ENCODE results near the gene UGT1A4. TPM values are rescaled to one million over a fixed set of nuclear protein-coding genes. Genes with fewer than 3 reads are reported as not detected.
"Not testable (repeated sequence)": the region's sequence is repeated elsewhere in the genome, so short reads cannot be mapped to it uniquely, and the experiment has no call there.

The UGT1A4 gene
- total RNA-seq, 1 donor from 2014 or later, result 0.98 TPM

- intact Hi-C loops (cut with DNase I), result no loop called here
Observed at GRCh38 chr2:233740870-233741269, 22.3 kb downstream of the UGT1A4 start.

DNA sequence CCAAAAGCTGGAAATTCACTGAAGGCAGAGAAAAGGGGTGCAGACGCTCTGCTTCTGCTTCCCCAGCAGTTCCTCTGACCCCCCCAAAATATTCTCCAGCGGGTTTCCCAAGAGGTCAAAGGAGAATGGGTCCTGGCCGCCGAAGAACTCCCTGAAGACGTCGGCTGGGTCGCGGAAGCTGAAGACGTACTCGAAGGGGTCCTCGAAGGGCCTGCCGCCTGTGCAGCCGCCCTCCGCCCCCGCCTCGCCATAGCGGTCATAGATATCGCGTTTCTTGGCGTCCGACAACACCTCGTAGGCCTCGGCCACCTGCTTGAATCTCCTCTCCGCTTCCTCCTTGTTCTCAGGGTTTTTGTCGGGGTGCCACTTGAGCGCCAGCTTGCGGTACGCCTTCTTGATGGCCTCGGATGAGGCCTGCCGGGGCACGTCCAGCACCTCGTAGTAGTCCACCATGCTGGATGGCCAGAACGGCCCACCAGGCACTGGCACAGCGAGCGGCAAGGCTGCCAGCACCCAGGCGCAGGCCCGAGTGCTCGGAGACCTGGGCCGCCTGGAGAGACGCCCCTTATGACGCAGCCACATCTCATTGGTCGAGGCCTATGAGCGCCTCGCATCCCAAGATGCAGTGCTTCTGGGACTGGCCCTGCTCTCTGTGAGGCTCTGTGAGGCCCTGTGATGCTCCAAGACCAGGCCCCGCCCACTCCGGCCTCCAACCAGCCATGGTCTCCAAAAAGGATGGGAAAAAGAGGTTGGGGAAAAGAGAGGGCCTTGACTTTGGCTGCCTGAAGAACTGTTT lies 25.1 kb downstream of the UGT1A4 start:
- no peaks in the 10 kb centered on the region for H3K9me3 ChIP-seq
- no peak overlapping the region for H3K27ac ChIP-seq
- TF ChIP-seq POLR2AphosphoS5 (IDR thresholded peaks at IDR 0.05; ENCODE audit: insufficient read depth in 1 of 2, low read depth in 1 of 2) (no peak), POLR2A (IDR thresholded peaks at IDR 0.05) (no peak)
- TF ChIP-seq, protein P1, sequence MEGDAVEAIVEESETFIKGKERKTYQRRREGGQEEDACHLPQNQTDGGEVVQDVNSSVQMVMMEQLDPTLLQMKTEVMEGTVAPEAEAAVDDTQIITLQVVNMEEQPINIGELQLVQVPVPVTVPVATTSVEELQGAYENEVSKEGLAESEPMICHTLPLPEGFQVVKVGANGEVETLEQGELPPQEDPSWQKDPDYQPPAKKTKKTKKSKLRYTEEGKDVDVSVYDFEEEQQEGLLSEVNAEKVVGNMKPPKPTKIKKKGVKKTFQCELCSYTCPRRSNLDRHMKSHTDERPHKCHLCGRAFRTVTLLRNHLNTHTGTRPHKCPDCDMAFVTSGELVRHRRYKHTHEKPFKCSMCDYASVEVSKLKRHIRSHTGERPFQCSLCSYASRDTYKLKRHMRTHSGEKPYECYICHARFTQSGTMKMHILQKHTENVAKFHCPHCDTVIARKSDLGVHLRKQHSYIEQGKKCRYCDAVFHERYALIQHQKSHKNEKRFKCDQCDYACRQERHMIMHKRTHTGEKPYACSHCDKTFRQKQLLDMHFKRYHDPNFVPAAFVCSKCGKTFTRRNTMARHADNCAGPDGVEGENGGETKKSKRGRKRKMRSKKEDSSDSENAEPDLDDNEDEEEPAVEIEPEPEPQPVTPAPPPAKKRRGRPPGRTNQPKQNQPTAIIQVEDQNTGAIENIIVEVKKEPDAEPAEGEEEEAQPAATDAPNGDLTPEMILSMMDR (IDR thresholded peaks at IDR 0.05), result no peak
- H3K27me3 ChIP-seq, result no peaks in the 10 kb centered on the region
- intact Hi-C loops (cut with DNase I), result no loop called here
- H3K4me1 ChIP-seq, result no peaks in the 10 kb centered on the region
- H3K36me3 ChIP-seq, result no peaks in the 10 kb centered on the region
- H3K4me3 ChIP-seq, result no peak overlapping the region
- DNase-seq (ENCODE audit: extremely low spot score in 2 of 2), result no peak

More at GRCh38 chr2:233740870-233741269, 22.3 kb downstream of the UGT1A4 start:
- H3K36me3 ChIP-seq, result no peaks in the 10 kb centered on the region
- TF ChIP-seq, protein P1 (IDR thresholded peaks at IDR 0.05), result no peak
- TF ChIP-seq POLR2A (IDR thresholded peaks at IDR 0.05) (no peak), POLR2AphosphoS5 (IDR thresholded peaks at IDR 0.05; ENCODE audit: insufficient read depth in 1 of 2, low read depth in 1 of 2) (no peak)
- H3K4me1 ChIP-seq, result no peaks in the 10 kb centered on the region
- H3K27me3 ChIP-seq, result no peaks in the 10 kb centered on the region
- no peaks in the 10 kb centered on the region for H3K9me3 ChIP-seq
- H3K4me3 ChIP-seq, result no peak overlapping the region
- no peak for DNase-seq (ENCODE audit: extremely low spot score in 2 of 2)
- no peak overlapping the region for H3K27ac ChIP-seq

- no peak for TF ChIP-seq POLR2AphosphoS5 (IDR thresholded peaks at IDR 0.05; ENCODE audit: insufficient read depth in 1 of 2, low read depth in 1 of 2)
Observed at GRCh38 chr2:233745073-233745755, 26.7 kb downstream of the UGT1A4 start.

GRCh38 chr2:233745838-233746237 lies 27.3 kb downstream of the UGT1A4 start:
- H3K4me1 ChIP-seq; H3K4me3 ChIP-seq; intact Hi-C loops (cut with DNase I); H3K27ac ChIP-seq; H3K9me3 ChIP-seq; H3K36me3 ChIP-seq; H3K27me3 ChIP-seq; DNase-seq (ENCODE audit: extremely low spot score in 2 of 2): not testable (repeated sequence)

More at GRCh38 chr2:233745073-233745755, 26.7 kb downstream of the UGT1A4 start:
- Histone ChIP-seq H3K9me3 (no peaks in the 10 kb centered on the region), H3K27me3 (no peaks in the 10 kb centered on the region), H3K4me1 (no peaks in the 10 kb centered on the region), H3K36me3 (no peaks in the 10 kb centered on the region), H3K27ac (no peak overlapping the region), H3K4me3 (no peak overlapping the region)
- intact Hi-C loops (cut with DNase I), result no loop called here
- DNase-seq (ENCODE audit: extremely low spot score in 2 of 2), result no peak

GRCh38 chr2:233746475-233747282 lies 28.1 kb downstream of the UGT1A4 start:
- Histone ChIP-seq H3K36me3 (no peaks in the 10 kb centered on the region), H3K4me3 (no peak overlapping the region), H3K4me1 (no peaks in the 10 kb centered on the region), H3K27ac (no peak overlapping the region), H3K27me3 (no peaks in the 10 kb centered on the region), H3K9me3 (no peaks in the 10 kb centered on the region)
- TF ChIP-seq POLR2A (IDR thresholded peaks at IDR 0.05), result no peak
- TF ChIP-seq POLR2AphosphoS5 (IDR thresholded peaks at IDR 0.05; ENCODE audit: insufficient read depth in 1 of 2, low read depth in 1 of 2), result no peak
- TF ChIP-seq, protein P1 (IDR thresholded peaks at IDR 0.05), result no peak
- intact Hi-C loops (cut with DNase I), result no loop called here
- no peak for DNase-seq (ENCODE audit: extremely low spot score in 2 of 2)

Measured in vagina (tissue), 2 donors.